Suprapubic skin (tissue), 3 donors: ENCODE measurements around the gene BOD1L1.

Experiments
- POLR2AphosphoS5 ChIP-seq, 3 donors: sonication (generic); formaldehyde crosslinking; IDR thresholded peaks; one replicate each; pipeline ENCODE4 v1.6.1; 2017; ENCODE audit warnings: antibody characterized with exemption in 3 of 3
- TF ChIP-seq, protein P1 (sequence below), 2 donors: fragments of 200-600 bp in 1 of 2; fragments of 450-650 bp in 1 of 2; sonication (generic) in 1 of 2; IDR thresholded peaks; one replicate each; pipeline ENCODE4 v1.5.1; 2016 to 2019; ENCODE audit warnings: antibody characterized with exemption in 2 of 2, mild to moderate bottlenecking in 1 of 2, moderate library complexity in 1 of 2

DNA sequence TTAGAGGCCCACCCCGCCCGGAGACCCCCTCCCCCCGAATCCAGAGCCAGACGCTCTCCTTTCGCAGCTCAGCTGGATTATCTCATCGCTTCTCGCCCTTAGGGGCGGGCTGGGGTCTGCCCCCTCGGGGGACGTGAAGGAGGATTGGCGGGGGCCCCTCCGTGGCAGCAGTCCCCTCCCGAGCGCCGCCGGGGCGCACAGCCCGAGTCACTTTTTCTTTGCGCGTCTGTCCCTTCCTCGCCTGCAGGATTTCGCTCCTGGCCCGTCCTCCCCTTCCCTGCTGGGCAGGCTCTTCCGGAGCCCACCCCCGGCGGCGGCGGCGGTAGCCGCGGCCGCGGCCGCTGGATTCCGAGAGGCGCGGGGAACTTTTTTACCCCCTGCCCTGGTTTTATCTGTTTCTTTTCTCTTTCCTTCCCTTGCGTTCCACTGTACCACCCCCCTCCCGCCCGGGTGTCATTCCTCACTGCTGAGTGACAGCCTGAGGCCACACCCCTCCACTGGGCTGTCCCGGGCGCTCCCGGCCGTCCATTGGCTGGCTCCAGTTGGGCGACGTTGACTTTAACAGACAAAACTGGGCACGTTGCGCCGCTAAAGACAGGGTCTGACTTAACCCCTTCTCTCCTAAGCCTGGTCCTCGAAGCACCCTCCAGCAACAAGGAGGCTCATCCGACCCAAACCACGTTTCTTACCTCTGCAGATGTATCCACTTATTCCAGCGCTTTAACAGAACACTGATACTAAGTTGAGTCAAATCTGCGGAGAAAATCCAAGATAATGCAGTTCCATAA is 82.7 kb downstream of the BOD1L1 start:
- TF ChIP-seq, protein P1, sequence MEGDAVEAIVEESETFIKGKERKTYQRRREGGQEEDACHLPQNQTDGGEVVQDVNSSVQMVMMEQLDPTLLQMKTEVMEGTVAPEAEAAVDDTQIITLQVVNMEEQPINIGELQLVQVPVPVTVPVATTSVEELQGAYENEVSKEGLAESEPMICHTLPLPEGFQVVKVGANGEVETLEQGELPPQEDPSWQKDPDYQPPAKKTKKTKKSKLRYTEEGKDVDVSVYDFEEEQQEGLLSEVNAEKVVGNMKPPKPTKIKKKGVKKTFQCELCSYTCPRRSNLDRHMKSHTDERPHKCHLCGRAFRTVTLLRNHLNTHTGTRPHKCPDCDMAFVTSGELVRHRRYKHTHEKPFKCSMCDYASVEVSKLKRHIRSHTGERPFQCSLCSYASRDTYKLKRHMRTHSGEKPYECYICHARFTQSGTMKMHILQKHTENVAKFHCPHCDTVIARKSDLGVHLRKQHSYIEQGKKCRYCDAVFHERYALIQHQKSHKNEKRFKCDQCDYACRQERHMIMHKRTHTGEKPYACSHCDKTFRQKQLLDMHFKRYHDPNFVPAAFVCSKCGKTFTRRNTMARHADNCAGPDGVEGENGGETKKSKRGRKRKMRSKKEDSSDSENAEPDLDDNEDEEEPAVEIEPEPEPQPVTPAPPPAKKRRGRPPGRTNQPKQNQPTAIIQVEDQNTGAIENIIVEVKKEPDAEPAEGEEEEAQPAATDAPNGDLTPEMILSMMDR (IDR thresholded peaks at IDR 0.05), result no peak
- TF ChIP-seq POLR2AphosphoS5 (IDR thresholded peaks at IDR 0.05), result no peak
